K562 (cell line): Measurements from ENCODE around the gene IGFL1. TPM values are rescaled to one million over a fixed set of nuclear protein-coding genes. Genes with fewer than 3 reads are reported as not detected.

Experiments used
- AFF1 ChIP-seq, 2 experiments: fragments of 450-650 bp; IDR thresholded peaks; 2 replicates each; pipeline ENCODE4 v1.6.1; 2018; ENCODE audit warnings: mild to moderate bottlenecking in 2 of 2, low read depth in 1 of 2; ENCODE audit not compliant: partially characterized antibody in 2 of 2
- PRDM10 ChIP-seq: fragments of 450-650 bp; IDR thresholded peaks from 2 replicates; pipeline ENCODE4 v1.6.1; 2018; ENCODE audit not compliant: partially characterized antibody
- SIX5 ChIP-seq, 2 experiments: IDR thresholded peaks; 2 replicates each; pipeline ENCODE4 v1.6.1; 2011; ENCODE audit warnings: low read length in 2 of 2, borderline replicate concordance in 1 of 2, low read depth in 1 of 2, mild to moderate bottlenecking in 1 of 2, moderate library complexity in 1 of 2; ENCODE audit not compliant: insufficient read depth in 1 of 2
- ZBTB7A ChIP-seq: IDR thresholded peaks from 2 replicates; pipeline ENCODE4 v1.6.1; 2011; ENCODE audit warnings: low read depth, mild to moderate bottlenecking, low read length, moderate library complexity, borderline replicate concordance; ENCODE audit not compliant: control insufficient read depth
- ZNF609 ChIP-seq: sonication (generic); formaldehyde crosslinking; IDR thresholded peaks from 2 replicates; pipeline ENCODE4 v1.8.1; 2023; ENCODE audit warnings: missing genetic modification reagents, mild to moderate bottlenecking, borderline replicate concordance
- polyA plus RNA-seq, 8 experiments: library from polyadenylated mRNA; depleted of rRNA in 4 of 8; stranded (reverse) in 5 of 8; unstranded in 3 of 8; fragments of >200 nt; fragmentation: Nextera tagmentation in 2 of 8; fragmentation: Illumina TruSeq in 1 of 8; extraction: Ambion mirVana in 2 of 8; extraction: Trizol in 1 of 8; gene quantifications; 2 replicates each; pipeline versions ENCODE4 v1.2.1 to v1.2.3, GENCODE V29; 2011 to 2014; ENCODE audit warnings: inconsistent platforms in 1 of 8, missing spikeins in 1 of 8
- total RNA-seq, 7 experiments: library from RNA; depleted of rRNA in 6 of 7; stranded (reverse); fragments of >200 nt in 6 of 7; fragmentation: Illumina TruSeq in 2 of 7; extraction: Trizol in 2 of 7; gene quantifications; 2 replicates each; pipeline versions ENCODE4 v1.2.1 to v1.2.3, GENCODE V29; 2011 to 2021; ENCODE audit warnings: low replicate concordance in 1 of 7

The IGFL1 gene
- total and polyA plus RNA-seq, 9 of the 15 experiments (the other 6 are each of a cell fraction or from before 2014, with no cell fraction given) = not detected

GRCh38 chr19:46192992-46193650 lies 36.4 kb upstream of the IGFL1 start (continued):
- TF ChIP-seq AFF1 (IDR thresholded peaks at IDR 0.05; ENCODE audit: low read depth in 1 of 2, partially characterized antibody in 2 of 2) (peak in 1 of 2 experiments; percentile 61), SIX5 (IDR thresholded peaks at IDR 0.05; ENCODE audit: borderline replicate concordance in 1 of 2, insufficient read depth in 1 of 2, low read depth in 1 of 2, low read length in 2 of 2) (no peak), ZNF609 (CRISPR knock-in tag) (no peak), PRDM10 (no peak), ZBTB7A (no peak)
